Stimulated activated naive CD4-positive, alpha-beta T cell (primary cell): Measurements from ENCODE around the gene TEX35.
"Not testable (repeated sequence)": the region's sequence is repeated elsewhere in the genome, so short reads cannot be mapped to it uniquely, and the experiment has no call there.

Experiments used
- DNase-seq, 6 experiments: peaks; one replicate each; lab custom pipeline; 2025; lab: John Stamatoyannopoulos, UW

The TEX35 gene

DNA sequence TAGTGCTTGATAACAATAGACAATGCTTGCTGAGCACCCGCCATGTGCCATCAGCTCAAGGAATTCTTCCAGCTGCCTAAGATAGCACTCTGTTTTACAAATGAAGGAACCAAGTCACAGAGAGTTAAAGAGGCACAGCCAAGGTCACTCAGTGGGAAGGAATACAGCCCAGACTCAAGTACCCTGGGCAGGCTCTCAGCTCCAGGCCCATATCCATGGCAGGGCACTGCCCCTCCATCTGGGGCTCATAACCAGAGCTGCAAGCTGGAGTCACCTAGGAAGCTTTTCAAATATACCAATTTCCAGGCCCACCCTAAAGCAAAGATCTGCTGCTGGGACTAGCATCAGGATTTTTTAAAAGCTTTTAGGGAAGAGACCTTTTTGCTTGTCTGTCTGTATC is 17.8 kb upstream of the TEX35 start:
- no peak for DNase-seq

DNA sequence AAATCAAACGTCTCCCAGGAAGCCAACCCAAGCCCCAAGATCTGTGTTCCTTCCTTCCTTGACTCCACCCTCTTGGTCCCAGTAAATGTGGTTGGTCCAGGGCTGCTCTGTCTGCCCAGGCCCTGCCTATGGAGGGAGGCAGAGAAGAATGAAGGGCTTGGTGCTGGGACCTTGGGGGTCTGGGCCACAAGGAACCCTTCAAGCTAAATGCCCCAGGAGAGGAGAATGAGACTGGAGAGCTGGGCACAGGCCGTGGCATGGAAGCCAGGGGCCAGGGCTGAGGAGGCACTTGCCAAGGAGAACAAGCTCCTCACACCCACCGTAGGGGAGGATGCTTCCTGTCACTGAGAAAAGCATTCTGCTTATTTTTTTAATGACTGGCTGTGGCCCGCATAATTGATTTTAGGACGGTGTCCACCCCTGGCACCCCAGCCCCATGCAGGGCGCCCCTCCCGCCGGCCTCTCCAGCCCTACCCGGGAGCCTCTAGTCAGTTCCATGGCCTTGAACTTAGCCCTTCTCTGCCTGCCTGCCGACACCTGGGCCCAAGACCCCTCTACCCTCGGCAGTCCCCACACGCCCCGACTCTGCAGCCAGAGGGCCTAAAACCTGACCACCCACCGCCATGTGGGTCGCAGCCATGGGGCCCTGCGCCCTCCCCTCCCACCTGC is 17.0 kb upstream of the TEX35 start:
- DNase-seq, result no peak

GRCh38 chr1:178496410-178497135 is 16.3 kb upstream of the TEX35 start, which contains the start of gene CLEC20A:
CLEC20A (minus strand) TSS chr1:178496964; CDS start chr1:178496939, 25 bp downstream.
- DNase-seq, result no peak

DNA sequence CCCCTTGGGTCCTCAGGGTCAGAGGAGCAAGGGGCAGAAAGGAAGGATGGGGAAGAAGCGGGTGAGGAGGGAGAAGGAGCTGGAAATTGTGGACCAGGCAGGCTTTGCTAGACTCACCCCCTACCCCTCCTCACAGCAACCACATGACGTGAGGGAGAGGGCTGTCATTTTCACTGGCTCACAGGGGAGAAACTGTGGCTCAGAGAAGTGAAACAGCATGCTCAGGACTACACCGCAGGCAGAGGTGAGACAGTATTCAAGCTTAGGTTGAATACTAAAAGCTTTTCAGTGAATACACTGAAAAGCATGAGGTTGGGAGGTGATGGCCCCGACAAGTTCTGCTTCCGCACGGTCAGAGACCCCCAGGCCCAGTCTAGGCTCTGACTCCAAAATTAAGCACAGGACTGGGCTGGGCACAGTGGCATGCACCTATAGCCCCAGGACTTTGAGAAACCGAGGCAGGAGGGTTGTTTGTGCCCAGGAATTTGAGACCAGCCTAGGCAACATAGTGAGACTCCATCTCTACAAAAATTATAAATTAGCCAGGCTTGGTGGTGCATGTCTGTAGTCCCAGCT is 14.9 kb upstream of the TEX35 start:
- no peak for DNase-seq

GRCh38 chr1:178498896-178499675 is 13.8 kb upstream of the TEX35 start:
- DNase-seq, result no peak

DNA sequence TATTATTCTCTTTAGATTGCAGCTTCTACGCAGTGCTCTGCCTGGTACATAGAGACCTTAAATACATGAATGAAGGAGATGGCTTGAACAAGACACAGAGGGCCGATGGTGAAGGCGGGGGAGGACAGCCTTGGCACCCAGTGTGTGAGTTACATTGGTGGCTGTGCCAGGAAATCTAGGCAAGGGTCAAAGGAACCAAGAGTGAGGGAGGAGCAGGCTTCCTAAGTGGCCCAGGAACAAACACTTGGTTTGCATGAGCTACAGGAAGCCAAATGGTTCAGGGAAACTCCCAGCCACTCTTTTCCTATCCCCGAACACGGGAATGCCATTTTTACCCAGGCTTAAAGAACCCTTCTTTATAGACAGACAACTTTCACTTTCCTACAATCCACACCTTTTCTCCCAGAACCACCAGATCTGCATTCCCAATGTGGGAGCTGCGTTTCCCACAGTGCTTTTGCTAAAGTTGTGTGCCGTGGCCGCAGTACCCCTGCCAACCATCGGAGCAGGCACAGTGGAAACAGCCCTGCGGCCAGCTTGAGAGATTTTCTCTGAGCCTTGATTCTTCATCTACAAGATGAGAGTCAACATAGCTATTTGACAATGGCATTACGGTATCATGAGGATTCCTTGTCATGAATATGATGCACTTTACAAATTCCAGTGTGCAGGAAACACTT is 12.7 kb upstream of the TEX35 start:
- DNase-seq, result no peak

DNA sequence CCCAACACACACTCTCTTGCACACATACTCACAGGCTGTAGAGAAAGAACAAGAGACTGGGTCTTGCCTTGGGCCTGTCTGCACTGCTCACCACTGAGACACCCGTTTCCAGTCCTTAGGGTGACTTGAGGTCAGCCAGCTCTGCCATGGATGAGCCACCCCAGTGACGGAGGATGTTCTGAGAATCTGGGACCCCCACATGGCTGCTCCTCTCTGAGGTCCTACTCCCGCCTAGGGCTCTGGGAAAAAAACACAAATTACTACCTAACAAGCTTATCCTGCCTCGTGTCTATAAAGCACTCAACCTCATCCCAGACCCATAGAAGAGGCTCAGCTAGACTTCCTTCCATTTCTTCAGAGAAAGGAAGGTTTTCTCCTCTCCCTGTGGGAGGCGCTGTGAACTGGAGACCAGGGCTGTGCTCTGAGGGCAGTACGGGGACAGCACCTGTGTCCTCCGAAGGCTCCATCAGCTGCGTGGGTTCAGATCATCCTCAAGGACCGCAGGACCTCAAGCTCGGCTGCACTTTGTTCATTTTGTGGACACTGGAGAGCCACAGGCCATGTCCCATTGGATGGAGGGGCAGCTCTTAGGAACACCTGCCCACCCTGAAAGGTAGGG is 11.9 kb upstream of the TEX35 start:
- no peak for DNase-seq

GRCh38 chr1:178501705-178502329 is 11.1 kb upstream of the TEX35 start:
- DNase-seq, result peak in 2 of 6 experiments; percentile 11 to 16

DNA sequence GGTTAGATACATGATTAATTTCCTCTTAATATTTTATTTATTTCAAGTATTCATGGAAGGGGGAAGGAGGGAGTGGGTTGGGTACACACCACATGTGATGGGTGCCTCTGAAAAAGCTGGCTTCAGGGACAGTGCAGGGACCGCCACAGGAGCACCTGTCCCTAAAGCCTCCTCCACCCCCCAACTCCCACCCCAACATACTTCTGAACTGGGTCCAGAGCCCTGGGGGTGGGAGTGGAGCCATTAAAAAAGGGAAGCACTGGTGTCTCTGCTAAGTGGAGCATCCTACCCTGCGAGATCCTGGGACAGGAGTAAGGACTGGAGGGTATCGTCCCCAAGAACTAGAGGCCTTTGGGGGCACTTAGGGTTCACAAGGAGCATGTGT is 10.6 kb upstream of the TEX35 start:
- DNase-seq, result no peak

GRCh38 chr1:178502856-178503255 is 10.1 kb upstream of the TEX35 start:
- DNase-seq, result no peak

DNA sequence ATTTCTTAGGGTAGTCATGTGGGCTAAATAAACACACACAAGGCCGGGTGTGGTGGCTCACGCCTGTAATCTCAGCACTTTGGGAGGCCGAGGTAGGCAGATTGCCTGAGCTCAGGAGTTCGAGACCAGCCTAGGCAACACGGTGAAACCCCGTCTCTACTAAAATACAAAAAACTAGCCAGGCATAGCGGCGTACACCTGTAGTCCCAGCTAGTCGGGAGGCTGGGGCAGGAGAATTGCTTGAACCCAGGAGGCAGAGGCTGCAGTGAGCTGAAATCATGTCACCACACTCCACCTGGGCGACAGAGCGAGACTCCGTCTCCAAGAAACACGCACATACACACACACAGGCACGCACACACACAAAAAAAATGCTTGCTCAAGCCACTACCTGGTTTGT is 9.6 kb upstream of the TEX35 start:
- not testable (repeated sequence) for DNase-seq

DNA sequence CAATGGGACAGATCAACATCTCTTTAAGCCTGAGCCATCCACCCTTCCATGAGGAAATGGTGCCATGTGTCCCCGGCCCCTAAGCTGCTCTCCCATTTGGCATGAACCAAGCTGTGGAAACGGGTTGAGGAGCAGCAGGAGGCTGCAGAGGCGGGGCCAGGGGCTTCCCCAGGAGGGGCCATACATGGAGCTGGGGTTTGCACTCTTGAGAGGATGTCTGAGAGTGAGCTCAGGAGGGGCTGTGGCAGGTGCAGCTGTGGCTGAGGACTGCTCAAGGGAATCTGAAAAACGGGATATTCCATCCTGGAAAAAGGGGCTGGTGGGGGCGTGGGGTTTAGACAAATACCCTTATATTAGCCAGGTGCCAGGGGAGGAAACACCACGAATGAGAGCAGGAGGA is 9.1 kb upstream of the TEX35 start:
- no peak for DNase-seq

GRCh38 chr1:178504286-178504685 is 8.6 kb upstream of the TEX35 start:
- no peak for DNase-seq

- no peak for DNase-seq
Measured at GRCh38 chr1:178506177-178506576, 6.7 kb upstream of the TEX35 start.

GRCh38 chr1:178506669-178507068 is 6.2 kb upstream of the TEX35 start:
- no peak for DNase-seq

GRCh38 chr1:178509414-178510007 is 3.4 kb upstream of the TEX35 start:
- DNase-seq, result no peak

DNA sequence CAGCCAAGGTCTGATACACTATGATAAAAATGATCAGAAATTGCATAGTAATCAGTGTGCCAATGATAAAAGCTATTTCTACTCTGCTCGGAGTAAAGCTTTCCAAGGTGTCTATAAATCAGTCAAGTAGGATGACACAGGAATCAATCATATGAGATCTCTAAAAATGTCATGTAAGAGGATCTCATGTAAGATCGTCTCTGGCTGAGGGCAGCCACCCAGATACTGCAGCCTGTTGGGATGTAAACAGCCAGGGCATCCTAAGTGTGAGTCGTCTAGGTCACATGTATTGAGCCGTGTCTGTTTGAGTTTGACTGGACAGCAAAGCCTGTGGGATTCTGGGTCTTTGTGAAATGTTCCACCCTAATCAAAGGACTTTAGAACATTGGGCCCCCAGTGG is 2.8 kb upstream of the TEX35 start:
- no peak for DNase-seq

- no peak for DNase-seq
Measured at GRCh38 chr1:178513278-178513983, 522 bp downstream of the TEX35 start.

DNA sequence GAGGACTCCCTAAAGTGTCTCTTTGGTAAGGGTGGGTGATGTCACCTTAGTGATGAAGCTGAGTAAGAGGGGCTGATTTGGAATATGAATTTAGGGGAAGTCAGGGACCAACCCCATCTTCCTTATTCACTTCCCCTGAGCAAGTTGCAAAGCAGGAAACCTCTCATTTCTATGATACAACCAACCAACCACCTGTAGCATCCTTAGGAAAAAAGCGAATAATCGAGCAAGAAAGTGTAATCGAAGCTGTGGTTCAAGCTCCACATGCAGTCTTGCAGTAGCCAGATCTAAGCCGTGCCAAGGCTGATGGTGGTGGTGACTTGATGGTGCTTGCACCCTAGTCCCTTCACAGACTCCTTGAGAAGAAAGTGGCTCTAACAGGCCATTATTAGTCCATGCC is 3.2 kb downstream of the TEX35 start:
- DNase-seq, result no peak

- no peak for DNase-seq
Measured at GRCh38 chr1:178518894-178519293, 6.0 kb downstream of the TEX35 start.
